Lower leg skin (tissue), 3 donors: ENCODE measurements around the gene IFT43.

ENCODE experiments used
- POLR2A ChIP-seq, 2 donors: fragments of 450-650 bp; IDR thresholded peaks; one replicate each; pipeline ENCODE4 v1.6.1; 2016 to 2017; ENCODE audit warnings: antibody characterized with exemption in 2 of 2, mild to moderate bottlenecking in 1 of 2, moderate library complexity in 1 of 2
- TF ChIP-seq, protein P1 (sequence below), 3 donors: fragments of 450-650 bp; IDR thresholded peaks; one replicate each; pipeline ENCODE4 v1.5.1; 2016; ENCODE audit warnings: antibody characterized with exemption in 3 of 3, mild to moderate bottlenecking in 3 of 3, moderate library complexity in 2 of 3

DNA sequence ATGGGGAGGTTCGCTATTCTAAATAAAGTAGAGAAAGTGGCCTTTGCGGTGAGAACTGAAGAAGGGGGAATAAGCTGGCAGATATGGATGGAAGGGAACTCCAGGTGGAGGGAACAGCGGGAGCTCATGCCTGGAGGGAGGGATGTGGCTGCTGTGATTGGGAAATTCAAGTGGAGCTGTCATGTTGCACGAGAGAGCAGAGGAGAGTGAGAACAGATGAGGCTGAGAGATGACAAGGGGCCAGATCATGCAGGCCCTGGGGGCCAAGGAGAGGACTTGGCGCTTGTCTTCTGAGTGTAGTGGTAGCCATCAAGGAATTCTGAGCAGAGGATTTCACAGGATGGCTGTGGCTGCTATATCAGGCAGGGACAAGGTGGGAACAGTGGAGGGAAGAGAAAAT, 38.8 kb upstream of the IFT43 start:
- TF ChIP-seq, protein P1, sequence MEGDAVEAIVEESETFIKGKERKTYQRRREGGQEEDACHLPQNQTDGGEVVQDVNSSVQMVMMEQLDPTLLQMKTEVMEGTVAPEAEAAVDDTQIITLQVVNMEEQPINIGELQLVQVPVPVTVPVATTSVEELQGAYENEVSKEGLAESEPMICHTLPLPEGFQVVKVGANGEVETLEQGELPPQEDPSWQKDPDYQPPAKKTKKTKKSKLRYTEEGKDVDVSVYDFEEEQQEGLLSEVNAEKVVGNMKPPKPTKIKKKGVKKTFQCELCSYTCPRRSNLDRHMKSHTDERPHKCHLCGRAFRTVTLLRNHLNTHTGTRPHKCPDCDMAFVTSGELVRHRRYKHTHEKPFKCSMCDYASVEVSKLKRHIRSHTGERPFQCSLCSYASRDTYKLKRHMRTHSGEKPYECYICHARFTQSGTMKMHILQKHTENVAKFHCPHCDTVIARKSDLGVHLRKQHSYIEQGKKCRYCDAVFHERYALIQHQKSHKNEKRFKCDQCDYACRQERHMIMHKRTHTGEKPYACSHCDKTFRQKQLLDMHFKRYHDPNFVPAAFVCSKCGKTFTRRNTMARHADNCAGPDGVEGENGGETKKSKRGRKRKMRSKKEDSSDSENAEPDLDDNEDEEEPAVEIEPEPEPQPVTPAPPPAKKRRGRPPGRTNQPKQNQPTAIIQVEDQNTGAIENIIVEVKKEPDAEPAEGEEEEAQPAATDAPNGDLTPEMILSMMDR (IDR thresholded peaks at IDR 0.05): no peak
- no peak for TF ChIP-seq POLR2A (IDR thresholded peaks at IDR 0.05)
